HCT116 (cell line): Measurements from ENCODE around the gene TMEM121. TPM values are rescaled to one million over a fixed set of nuclear protein-coding genes. Genes with fewer than 3 reads are reported as not detected.

Experiments used
- ATAC-seq: fragments of 200-7000 bp; cut with Tn5 transposase; 2 replicates; pipeline ENCODE4 v1.9.1; 2020; ENCODE audit warnings: mild to moderate bottlenecking, moderate library complexity
- BruUV-seq: library from RNA; stranded (reverse); fragments of 400-500 nt; replicated peaks from 2 replicates; lab custom pipeline; 2021; lab: Mats Ljungman, UMichigan
- CTCF ChIA-PET: fragments of 300-600 bp; sonication (Branson Sonifier 250); formaldehyde crosslinking; loops from one replicate; lab custom pipeline; 2021; ENCODE audit warnings: antibody characterized with exemption; lab: Charles Lee
- POLR2A ChIA-PET: fragments of 300-600, 350-600 bp; sonication (Branson Sonifier 250); formaldehyde crosslinking; loops from one replicate; lab custom pipeline; 2021; ENCODE audit warnings: antibody characterized with exemption; lab: Charles Lee
- RAD21 ChIA-PET, 2 experiments: fragments of 300-600 bp; sonication (Branson Sonifier 250); formaldehyde crosslinking; loops; one replicate each; lab custom pipeline; 2023; ENCODE audit warnings: low total read pairs in 2 of 2; ENCODE audit not compliant: uncharacterized antibody in 2 of 2, unreplicated experiment in 2 of 2, low non-redundant PET in 1 of 2; lab: Charles Lee
- DNase-seq: peaks from one replicate; pipeline ENCODE4 v3.0.0-alpha.2; 2010; ENCODE audit warnings: low read depth, low spot score
- H2AFZ ChIP-seq: fragments of 200-600 bp; shearing (Covaris generic), sonication (generic); 2 replicates; pipeline ENCODE4 v1.6.1; 2017; ENCODE audit warnings: low read depth, mixed run types, mixed read lengths, antibody characterized with exemption, low read length; ENCODE audit not compliant: poor library complexity, severe bottlenecking
- H3K27ac ChIP-seq: 2 replicates; pipeline ENCODE4 v1.5.1; 2012; ENCODE audit warnings: low read depth, low read length
- H3K27me3 ChIP-seq: fragments of 200-600 bp; sonication (generic); 2 replicates; pipeline ENCODE4 v1.6.1; 2016; ENCODE audit warnings: mixed run types, low read length, mixed read lengths; ENCODE audit not compliant: insufficient read depth
- H3K36me3 ChIP-seq, 2 experiments: fragments of 200-500 bp in 1 of 2; fragments of 200-600 bp in 1 of 2; sonication (Bioruptor generic) in 1 of 2; sonication (generic) in 1 of 2; 2 replicates each; pipeline versions ENCODE4 v1.5.1 to v1.6.1; 2014 to 2016; ENCODE audit warnings: low read length in 2 of 2, inconsistent platforms in 1 of 2, mixed read lengths in 1 of 2, mixed run types in 1 of 2; ENCODE audit not compliant: insufficient read depth in 2 of 2, control insufficient read depth in 1 of 2
- H3K4me1 ChIP-seq, 2 experiments: fragments of 200-600 bp in 1 of 2; sonication (generic) in 1 of 2; 2 replicates each; pipeline versions ENCODE4 v1.5.1 to v1.6.1; 2012 to 2017; ENCODE audit warnings: low read length in 2 of 2, inconsistent platforms in 1 of 2, mild to moderate bottlenecking in 1 of 2, mixed read lengths in 1 of 2, mixed run types in 1 of 2, moderate library complexity in 1 of 2; ENCODE audit not compliant: insufficient read depth in 2 of 2, control insufficient read depth in 1 of 2
- H3K4me2 ChIP-seq: fragments of 200-600 bp; sonication (generic); 2 replicates; pipeline ENCODE4 v1.6.1; 2017; ENCODE audit warnings: mixed run types, low read length, mixed read lengths
- H3K4me3 ChIP-seq, 2 experiments: fragments of 200-600 bp in 1 of 2; sonication (generic) in 1 of 2; replicated peaks in 1 of 2; 2 replicates each; pipeline ENCODE4 v1.5.1; 2011 to 2016; ENCODE audit warnings: low read length in 2 of 2, control low read depth in 1 of 2, low read depth in 1 of 2, mild to moderate bottlenecking in 1 of 2, mixed read lengths in 1 of 2, mixed run types in 1 of 2
- H3K79me2 ChIP-seq: fragments of 200-600 bp; sonication (generic); 2 replicates; pipeline ENCODE4 v1.6.1; 2017; ENCODE audit warnings: mild to moderate bottlenecking, mixed run types, low read length, moderate library complexity, mixed read lengths; ENCODE audit not compliant: insufficient read depth
- H3K9ac ChIP-seq: fragments of 200-600 bp; sonication (generic); 2 replicates; pipeline ENCODE4 v1.6.1; 2016; ENCODE audit warnings: low read length, mixed read lengths
- H3K9me2 ChIP-seq: fragments of 200-600 bp; sonication (generic), shearing (Covaris generic); 2 replicates; pipeline ENCODE4 v1.6.1; 2017; ENCODE audit warnings: mixed run types, mild to moderate bottlenecking, moderate library complexity; ENCODE audit not compliant: insufficient read depth
- H3K9me3 ChIP-seq, 2 experiments: fragments of 200-500 bp in 1 of 2; fragments of 200-600 bp in 1 of 2; sonication (Bioruptor generic) in 1 of 2; sonication (generic) in 1 of 2; 2 replicates each; pipeline ENCODE4 v1.6.1; 2014 to 2017; ENCODE audit warnings: low read length in 2 of 2, mixed read lengths in 2 of 2, inconsistent platforms in 1 of 2, low read depth in 1 of 2, mild to moderate bottlenecking in 1 of 2, mixed run types in 1 of 2, moderate library complexity in 1 of 2; ENCODE audit not compliant: control insufficient read depth in 1 of 2, insufficient read depth in 1 of 2
- H4K20me1 ChIP-seq: fragments of 200-600 bp; sonication (generic), shearing (Covaris generic); 2 replicates; pipeline ENCODE4 v1.6.1; 2017; ENCODE audit warnings: mixed run types, mild to moderate bottlenecking, moderate library complexity; ENCODE audit not compliant: insufficient read depth
- ATF3 ChIP-seq: IDR thresholded peaks from 2 replicates; pipeline ENCODE4 v1.6.1; 2012
- CBX3 ChIP-seq: IDR thresholded peaks from 2 replicates; pipeline ENCODE4 v1.6.1; 2012; ENCODE audit warnings: low read depth
- CEBPB ChIP-seq: IDR thresholded peaks from 2 replicates; pipeline ENCODE4 v1.6.1; 2012; ENCODE audit warnings: low read depth
- CTCF ChIP-seq, 3 experiments: fragments of 200-600 bp in 1 of 3; sonication (generic) in 1 of 3; IDR thresholded peaks in 2 of 3; conservative IDR thresholded peaks in 1 of 3; 2 replicates each; pipeline ENCODE4 v1.5.1; 2012 to 2017; ENCODE audit warnings: low read depth in 2 of 3, low read length in 2 of 3, antibody characterized with exemption in 1 of 3, borderline replicate concordance in 1 of 3, control low read depth in 1 of 3, mild to moderate bottlenecking in 1 of 3, mixed read lengths in 1 of 3, mixed run types in 1 of 3, moderate library complexity in 1 of 3; ENCODE audit not compliant: insufficient read depth in 1 of 3
- EGR1 ChIP-seq: IDR thresholded peaks from 2 replicates; pipeline ENCODE4 v1.6.1; 2012; ENCODE audit warnings: low read depth
- ELF1 ChIP-seq: IDR thresholded peaks from 2 replicates; pipeline ENCODE4 v1.6.1; 2012; ENCODE audit warnings: low read depth, borderline replicate concordance
- EZH2 ChIP-seq: fragments of 200-600 bp; sonication (generic); IDR thresholded peaks from 2 replicates; pipeline ENCODE4 v1.6.1; 2017; ENCODE audit warnings: antibody characterized with exemption, mixed run types
- EZH2phosphoT487 ChIP-seq: fragments of 200-600 bp; IDR thresholded peaks from 2 replicates; pipeline ENCODE4 v1.6.1; 2018; ENCODE audit warnings: antibody characterized with exemption, borderline replicate concordance
- FOSL1 ChIP-seq: IDR thresholded peaks from 2 replicates; pipeline ENCODE4 v1.6.1; 2012; ENCODE audit warnings: low read depth
- JUND ChIP-seq: IDR thresholded peaks from 2 replicates; pipeline ENCODE4 v1.6.1; 2012
- MAX ChIP-seq: IDR thresholded peaks from 2 replicates; pipeline ENCODE4 v1.6.1; 2012
- POLR2A ChIP-seq: IDR thresholded peaks from 2 replicates; pipeline ENCODE4 v1.7.0; 2011; ENCODE audit warnings: borderline replicate concordance; ENCODE audit not compliant: insufficient read depth, insufficient read length; ENCODE audit errors: extremely low read depth
- POLR2AphosphoS5 ChIP-seq: IDR thresholded peaks from 2 replicates; pipeline ENCODE4 v1.6.1; 2011; ENCODE audit warnings: mild to moderate bottlenecking, low read depth, low read length, moderate library complexity
- RAD21 ChIP-seq: IDR thresholded peaks from 2 replicates; pipeline ENCODE4 v1.6.1; 2012; ENCODE audit warnings: low read depth, mild to moderate bottlenecking
- REST ChIP-seq: IDR thresholded peaks from 2 replicates; pipeline ENCODE4 v1.6.1; 2012; ENCODE audit warnings: low read depth
- SIN3A ChIP-seq: IDR thresholded peaks from 2 replicates; pipeline ENCODE4 v1.6.1; 2012; ENCODE audit warnings: low read depth
- SP1 ChIP-seq: IDR thresholded peaks from 2 replicates; pipeline ENCODE4 v1.6.1; 2012; ENCODE audit warnings: low read depth
- SRF ChIP-seq: IDR thresholded peaks from 2 replicates; pipeline ENCODE4 v1.6.1; 2012; ENCODE audit warnings: low read depth
- TCF7L2 ChIP-seq: IDR thresholded peaks from 2 replicates; pipeline ENCODE4 v1.7.0; 2011; ENCODE audit warnings: borderline replicate concordance, inconsistent platforms; ENCODE audit not compliant: insufficient read depth, insufficient read length; ENCODE audit errors: extremely low read depth
- YY1 ChIP-seq: IDR thresholded peaks from 2 replicates; pipeline ENCODE4 v1.6.1; 2011; ENCODE audit warnings: low read length, low read depth, moderate library complexity, mild to moderate bottlenecking; ENCODE audit not compliant: insufficient replicate concordance; ENCODE audit errors: extremely low read depth
- ZFX ChIP-seq: fragments of 450-650 bp; IDR thresholded peaks from 2 replicates; pipeline ENCODE4 v1.6.1; 2017
- ZNF274 ChIP-seq: fragments of 200-500 bp; sonication (Bioruptor generic); IDR thresholded peaks from 2 replicates; pipeline ENCODE4 v1.6.1; 2014; ENCODE audit warnings: mild to moderate bottlenecking, low read depth, low read length, inconsistent platforms
- intact Hi-C: fragments of 100-400 bp; cut with micrococcal nuclease; formaldehyde crosslinking; loops from 2 replicates; pipeline ENCODE4 v1.10.0; 2022
- total RNA-seq: library from RNA; stranded (reverse); gene quantifications from one replicate; pipeline ENCODE4 v1.2.1, GENCODE V29; 2021; ENCODE audit not compliant: unreplicated experiment

The TMEM121 gene
- total RNA-seq, 1 experiment from 2014 or later, result 5.5 TPM

GRCh38 chr14:105527826-105528585 is 1.6 kb downstream of the TMEM121 start:
- ChIA-PET POLR2A (no interaction called here), CTCF (interaction anchor here (0.6 to 1.6 kb wide), 11 partner anchors 9 to 360 kb away, joined by 3 to 17 read pairs (median 5); no protein-coding TSS in a partner anchor), RAD21 (interaction anchor here (0.6 to 1.3 kb wide), 6 partner anchors 16 to 157 kb away, joined by 3 to 6 read pairs (median 4); no protein-coding TSS in a partner anchor)
- ATAC-seq (peak; percentile 74), DNase-seq (no peak)
- H3K79me2 ChIP-seq, result no peaks in the 10 kb centered on the region
- no peak overlapping the region for H2AFZ ChIP-seq
- no peaks in the 10 kb centered on the region for H3K9me2 ChIP-seq
- intact Hi-C loops, result loop anchor here (1.0 to 5.0 kb wide), 2 partner anchors 36 to 157 kb away; partner anchors contain the start of gene TEDC1
- no peaks in the 10 kb centered on the region for H4K20me1 ChIP-seq
- H3K9ac ChIP-seq, result peak overlapping the region; percentile 75
- peak overlapping the region; percentile 84 for H3K4me2 ChIP-seq
- H3K9me3 ChIP-seq, result no peaks in the 10 kb centered on the region
- BruUV-seq, result no TSS peak
- H3K36me3 ChIP-seq, result no peaks in the 10 kb centered on the region
- peak overlapping the region; percentile 42 to 62 for H3K4me3 ChIP-seq
- peak overlapping the region; percentile 49 for H3K27ac ChIP-seq
- peaks cover 8 to 23% of the 10 kb centered on the region in 2 experiments; a peak in 3 of 4 replicates for H3K4me1 ChIP-seq
- H3K27me3 ChIP-seq, result no peaks in the 10 kb centered on the region
- TF ChIP-seq ELF1 (no peak), RAD21 (peak; percentile 97), CEBPB (no peak), POLR2A (no peak), EZH2 (no peak), ATF3 (no peak), MAX (peak; percentile 56; the same call in 1 of the 2 replicates), ZFX (peak; percentile 81; the same call in 1 of the 2 replicates), JUND (no peak), YY1 (peak; percentile 12), CTCF (IDR thresholded peaks at IDR 0.05 in 2 of 3, conservative IDR thresholded peaks at IDR 0.05 in 1 of 3; ENCODE audit: borderline replicate concordance in 1 of 3, insufficient read depth in 1 of 3, low read depth in 2 of 3, low read length in 2 of 3) (peak; percentile 58 to 83 (median 81)), TCF7L2 (no peak), FOSL1 (no peak), POLR2AphosphoS5 (peak; percentile 67), ZNF274 (no peak), EZH2phosphoT487 (no peak), SRF (no peak), SP1 (no peak), EGR1 (no peak), CBX3 (no peak), REST (no peak), SIN3A (no peak)
